DMS 273 (cell line): ENCODE results near the gene HOXB4.

ENCODE experiments used
- DNase-seq: peaks from one replicate; lab custom pipeline; 2025; ENCODE audit not compliant: unreplicated experiment; lab: John Stamatoyannopoulos, UW

HOXB4 gene

DNA sequence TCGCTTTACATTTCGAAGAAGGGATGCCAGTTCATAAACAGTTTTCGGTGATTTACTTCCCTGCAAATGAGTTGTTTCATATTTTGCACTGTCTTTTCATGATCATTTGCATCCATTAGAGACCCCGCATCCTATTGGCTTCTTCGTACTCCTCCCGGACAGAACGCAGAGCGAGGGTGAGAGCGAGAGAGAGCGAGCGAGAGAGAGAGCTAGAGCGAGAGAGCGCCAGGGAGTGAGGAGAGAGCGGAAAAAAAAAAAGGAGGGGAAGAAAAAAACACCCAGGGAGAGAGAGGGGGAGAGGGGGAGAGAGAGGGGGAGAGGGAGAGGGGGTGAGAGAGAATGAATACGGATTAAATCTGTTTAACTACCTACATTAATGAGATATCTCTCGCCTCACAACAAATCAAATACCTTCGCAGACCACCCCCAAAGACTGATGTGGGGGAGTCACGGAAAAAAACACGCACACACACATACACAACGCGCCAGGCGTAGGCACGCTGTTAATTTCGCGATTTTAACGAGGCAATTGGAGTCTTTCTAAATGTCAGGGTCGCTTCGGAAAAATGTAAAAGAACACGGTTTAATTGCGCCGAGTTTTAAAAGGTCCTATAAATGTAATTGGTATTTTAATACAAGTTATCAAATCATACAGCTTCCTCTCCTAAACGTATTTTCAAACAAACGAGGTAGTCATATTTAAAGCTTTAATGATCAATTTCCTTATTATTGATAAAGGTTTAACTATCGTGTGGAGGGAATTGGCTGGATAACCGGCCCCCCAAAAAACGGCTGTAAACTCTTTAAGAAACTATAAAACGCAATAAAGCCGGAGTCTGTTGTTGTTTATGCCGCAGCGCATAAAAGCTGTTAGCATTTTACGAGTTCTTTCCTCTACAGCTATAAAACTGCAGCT is 37.2 kb upstream of the HOXB4 start, which contains the start of gene HOXB8:
HOXB8 (minus strand) TSS at position 246 of the 916 bp plus-strand sequence. CDS start 588 bp downstream, outside the sequence.
- DNase-seq: no peak

DNA sequence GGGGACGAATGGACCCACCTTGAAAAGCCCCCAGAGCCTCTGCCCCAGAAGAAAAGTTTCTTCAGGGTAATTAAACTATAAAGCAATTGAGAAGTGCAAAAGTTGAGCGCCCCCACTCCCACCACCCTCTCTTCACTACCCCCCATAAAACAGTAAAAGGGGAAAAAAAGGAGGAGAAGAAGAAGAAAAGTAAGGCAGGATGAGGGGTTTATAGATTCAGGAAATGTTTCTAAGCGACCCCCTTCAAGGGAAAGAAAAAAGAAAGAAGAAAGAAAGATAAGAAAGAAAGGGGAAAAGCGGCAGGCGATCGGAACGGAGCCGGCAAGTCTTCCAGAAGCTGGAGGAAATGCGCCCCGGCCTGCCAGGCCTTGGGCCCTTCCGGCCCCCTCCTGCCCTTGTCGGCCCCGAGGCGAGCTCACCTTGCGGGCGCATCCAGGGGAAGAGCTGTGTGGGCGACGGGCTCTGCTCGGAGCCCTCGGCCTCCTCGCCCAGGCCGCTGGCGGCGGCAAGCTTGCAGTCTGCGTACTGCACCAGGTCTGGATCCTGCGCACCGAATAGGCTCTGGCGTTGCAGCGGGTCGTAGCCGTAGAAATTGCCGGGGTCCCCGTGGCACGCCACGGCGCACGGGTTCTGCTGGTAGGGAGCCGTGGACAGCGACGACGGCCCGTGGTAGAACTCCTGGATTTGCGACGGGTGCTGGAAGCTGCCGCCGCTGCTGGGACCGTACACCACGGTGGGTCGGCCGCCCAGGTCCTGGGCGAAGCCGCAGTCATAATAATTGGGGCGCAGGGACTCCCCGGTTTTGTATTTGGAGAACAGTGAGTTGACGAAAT is 35.9 kb upstream of the HOXB4 start:
- DNase-seq: no peak

DNA sequence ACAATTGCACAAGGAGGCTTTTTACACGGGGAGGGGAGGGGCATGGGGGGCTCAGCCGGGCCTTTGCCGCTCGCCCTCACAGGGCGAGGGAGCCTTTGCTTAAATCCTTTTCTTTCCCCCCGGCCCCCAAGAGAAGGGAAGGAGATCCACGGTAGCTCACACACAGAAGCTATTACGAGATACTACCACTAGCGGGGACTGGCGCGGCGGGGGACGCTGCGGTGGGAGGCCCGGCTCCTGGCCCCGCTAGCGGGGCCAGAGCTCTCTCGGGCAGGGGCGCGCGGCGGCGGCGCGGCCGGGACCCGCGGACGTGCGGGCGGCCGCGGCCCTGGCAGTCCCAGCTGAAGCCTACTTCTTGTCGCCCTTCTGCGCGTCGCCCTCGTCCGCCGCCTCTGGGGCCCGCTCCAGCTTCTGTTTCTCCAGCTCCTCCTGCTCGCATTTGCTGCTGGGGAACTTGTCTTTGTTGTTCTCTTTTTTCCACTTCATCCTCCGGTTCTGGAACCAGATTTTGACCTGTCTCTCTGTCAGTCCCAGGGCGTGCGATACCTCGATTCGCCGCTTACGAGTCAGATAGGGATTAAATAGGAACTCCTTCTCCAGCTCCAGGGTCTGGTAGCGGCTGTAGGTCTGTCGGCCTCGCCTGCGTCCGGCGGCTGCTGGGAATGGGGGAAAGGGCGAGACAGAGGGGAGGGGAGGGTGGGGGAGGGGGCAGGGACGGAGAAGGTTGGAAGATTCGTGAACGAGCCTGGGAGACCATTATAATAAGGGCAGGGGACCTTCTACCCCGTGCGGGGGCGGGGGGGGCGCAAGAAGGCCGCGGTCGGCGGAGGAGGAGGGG is 34.9 kb upstream of the HOXB4 start:
- peak; percentile 48 for DNase-seq

GRCh38 chr17:48612456-48612853 is 34.3 kb upstream of the HOXB4 start:
- no peak for DNase-seq

DNA sequence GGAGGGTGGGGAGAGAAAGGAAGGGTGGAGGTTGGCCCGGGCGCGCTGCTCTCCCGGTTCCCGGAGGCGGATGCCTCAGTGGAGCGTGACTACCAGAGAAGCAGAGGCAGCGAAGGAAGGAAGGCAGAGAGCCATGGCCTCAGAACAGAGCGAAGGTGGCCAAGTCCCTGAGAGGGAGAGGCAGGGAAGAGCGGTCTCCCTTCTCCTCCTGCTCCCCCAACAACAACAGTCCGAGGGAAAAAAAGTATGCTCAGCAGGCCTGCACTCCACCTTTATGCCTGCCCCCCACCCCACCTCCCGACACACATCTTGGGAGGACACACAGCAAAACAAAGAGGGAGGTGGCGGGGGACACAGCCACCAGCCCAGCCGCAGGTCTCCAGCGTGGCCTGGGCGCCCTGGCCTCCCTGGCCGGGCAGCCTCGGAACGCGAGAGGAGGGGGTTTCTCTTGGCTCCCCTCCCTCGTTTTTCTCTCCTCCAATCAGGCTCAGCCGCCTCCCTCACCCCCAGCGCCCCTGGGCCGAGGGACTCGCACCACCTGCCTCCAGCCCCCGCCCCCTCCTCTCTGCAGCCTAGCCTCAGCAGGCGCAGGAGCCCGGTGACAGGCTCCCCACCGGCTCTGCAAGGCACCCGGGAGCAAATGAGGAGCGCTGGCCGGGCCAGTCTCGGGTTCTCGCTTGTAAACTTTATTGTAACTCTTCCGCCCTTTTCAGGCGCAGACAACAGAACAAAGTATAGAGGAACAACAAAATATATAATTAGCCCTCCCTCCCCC is 33.7 kb upstream of the HOXB4 start:
- DNase-seq: no peak

DNA sequence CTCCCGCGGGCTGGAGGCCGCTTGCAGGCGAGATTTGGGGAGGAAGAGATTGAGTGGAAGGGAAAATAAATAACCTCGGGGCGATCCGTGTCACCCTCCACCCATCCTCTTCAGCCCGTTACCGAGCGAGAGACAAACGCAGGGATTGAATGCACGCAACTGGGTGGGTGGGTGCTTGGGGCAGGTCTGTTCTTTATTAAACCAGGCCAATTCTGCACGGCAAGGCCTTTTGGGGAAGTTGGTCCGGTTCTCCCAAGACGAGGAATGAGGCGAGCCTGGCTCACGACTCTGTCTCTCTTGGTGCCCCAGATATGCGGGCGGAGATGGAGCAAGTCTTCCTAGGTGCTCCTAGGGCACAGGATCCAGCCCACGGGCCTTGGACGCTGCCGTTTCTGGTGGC is 33.1 kb upstream of the HOXB4 start:
- DNase-seq: no peak

- DNase-seq: peak; percentile 61
These were observed 32.4 kb upstream of the HOXB4 start, which contains the start of gene HOXB7 for GRCh38 chr17:48610282-48611211. Gene HOXB7 (minus strand): TSS chr17:48611017. CDS start chr17:48610918, 99 bp downstream.

DNA sequence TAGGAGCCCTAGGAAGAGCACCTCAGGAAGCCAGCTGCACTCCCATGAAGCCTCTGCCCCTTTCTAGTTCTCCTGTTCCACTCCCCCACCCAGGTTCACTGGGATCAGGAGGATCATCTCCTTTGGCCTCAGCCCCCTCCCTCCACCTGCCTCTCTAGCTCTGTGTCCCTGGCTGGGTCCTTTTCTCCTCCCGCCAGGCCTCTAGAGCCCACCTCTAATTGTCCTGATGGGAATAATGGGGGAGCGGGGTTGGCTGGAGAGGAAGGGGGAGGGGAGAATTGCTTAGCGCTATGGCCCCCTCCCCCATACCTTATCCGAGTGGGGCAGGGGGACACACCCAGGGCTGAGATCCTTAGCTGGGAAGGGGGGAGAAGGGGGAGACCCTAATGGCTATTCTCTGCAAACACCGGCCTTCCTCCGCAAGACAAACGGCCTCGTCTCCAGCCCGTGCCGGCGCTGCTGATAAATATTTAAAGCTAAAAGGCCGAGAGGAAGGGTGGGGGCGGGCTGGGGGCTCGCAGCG is 31.7 kb upstream of the HOXB4 start:
- DNase-seq: peak; percentile 37

DNA sequence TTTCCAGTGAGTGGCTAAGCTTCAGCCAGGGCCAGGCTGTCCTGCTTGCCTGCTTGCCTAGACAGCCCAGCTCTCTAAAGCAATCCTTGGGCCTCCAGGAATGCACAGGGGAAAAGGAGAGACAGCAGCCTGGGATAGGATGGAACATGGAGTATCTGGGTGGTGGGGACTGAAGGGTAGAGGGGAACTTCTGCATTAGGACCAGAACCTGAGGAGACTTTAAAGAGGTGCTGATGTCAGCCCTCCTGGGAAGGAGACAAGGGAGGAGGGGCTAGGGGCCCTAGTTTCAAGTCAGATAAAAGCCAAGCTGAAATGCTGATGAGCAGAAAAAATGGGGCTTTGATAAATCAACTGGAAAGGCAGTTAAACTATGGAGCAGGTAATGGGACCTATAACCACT is 30.9 kb upstream of the HOXB4 start:
- DNase-seq: no peak

DNA sequence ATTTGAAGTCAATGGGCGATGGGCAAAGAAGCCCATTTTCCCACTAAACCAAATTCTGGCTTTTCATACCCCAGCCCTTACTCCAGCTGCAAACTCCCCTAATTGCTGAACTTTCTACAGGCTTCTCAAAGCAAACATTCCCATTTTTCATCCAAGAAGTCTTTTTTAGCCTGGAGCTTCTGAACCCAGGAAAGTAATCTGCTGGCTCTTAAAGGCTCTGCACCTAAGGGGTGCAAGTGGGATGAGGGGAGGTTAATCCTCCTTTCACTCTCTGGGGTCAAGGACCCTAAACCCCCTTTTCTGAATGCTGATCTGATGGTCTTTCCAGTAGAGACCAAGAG is 30.3 kb upstream of the HOXB4 start:
- DNase-seq: no peak

DNA sequence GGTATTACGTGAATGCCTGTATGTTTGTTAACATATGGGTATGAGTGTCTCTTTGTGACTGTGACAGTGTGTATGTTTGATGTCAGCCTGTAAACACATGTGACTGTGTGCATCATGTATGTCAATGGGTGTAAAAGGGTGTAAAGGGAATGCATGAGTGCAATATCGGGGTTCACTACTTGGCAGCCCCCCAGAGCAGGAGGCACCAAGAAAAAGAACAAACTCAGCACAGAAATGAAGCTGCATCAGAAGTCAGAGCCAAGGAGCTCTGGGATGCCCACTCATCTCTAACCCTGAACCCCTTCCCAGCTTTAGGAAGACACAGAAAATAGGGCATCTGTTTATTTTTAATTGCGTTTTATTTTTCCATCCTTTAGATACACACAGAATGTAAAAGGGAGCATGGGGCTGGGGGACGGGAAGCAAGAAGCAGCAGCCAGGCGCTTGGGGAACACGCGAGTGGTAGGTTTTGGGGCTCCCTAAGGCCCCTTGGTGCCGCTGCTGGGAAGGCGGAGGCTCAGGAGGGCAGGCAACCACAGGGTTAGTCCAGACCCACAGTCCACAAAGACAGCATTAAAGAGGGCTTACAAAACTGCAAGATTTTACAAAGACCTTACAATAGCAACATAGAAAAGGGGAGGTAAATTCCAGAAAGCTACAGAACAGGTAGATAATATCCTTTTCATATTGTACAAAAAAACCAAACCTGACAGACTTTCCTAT is 28.9 kb upstream of the HOXB4 start:
- no peak for DNase-seq

GRCh38 chr17:48605991-48606891 is 28.1 kb upstream of the HOXB4 start:
- no peak for DNase-seq

DNA sequence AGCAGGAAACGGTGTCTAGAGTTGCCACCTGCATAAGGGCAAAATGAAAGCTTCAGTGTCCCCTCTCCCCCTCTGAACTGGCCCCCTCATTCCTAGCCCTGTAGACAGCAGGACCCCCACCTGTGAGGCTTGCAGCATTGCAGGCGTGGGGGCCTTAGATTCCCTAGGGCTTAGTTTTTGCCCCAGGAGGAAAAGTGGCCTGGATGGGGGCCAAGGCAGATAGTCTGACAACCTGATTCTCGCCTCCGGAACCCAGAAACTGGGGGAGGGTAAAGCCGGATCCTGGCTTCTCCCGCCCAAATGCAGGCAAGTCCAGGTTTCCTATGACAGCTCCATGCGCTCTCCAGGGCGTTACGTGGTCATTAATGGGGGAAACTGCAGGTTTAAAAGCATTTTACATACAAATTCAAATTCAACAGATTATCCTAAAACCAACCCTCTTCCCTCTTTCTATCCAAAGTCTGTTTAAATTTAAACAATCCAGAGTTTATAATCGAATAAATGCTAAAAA is 27.3 kb upstream of the HOXB4 start:
- no peak for DNase-seq

- DNase-seq: no peak
These were observed 26.7 kb upstream of the HOXB4 start, which contains the start of gene HOXB6 for GRCh38 chr17:48604770-48605329. Gene HOXB6 (minus strand): TSS chr17:48604986. CDS start chr17:48598150, 6,836 bp downstream.

- no peak for DNase-seq
These were observed 26.0 kb upstream of the HOXB4 start for GRCh38 chr17:48603959-48604769.
